Endodermal cell (in vitro differentiated cells): Measurements from ENCODE around the gene PMCH. TPM values are rescaled to one million over a fixed set of nuclear protein-coding genes. Genes with fewer than 3 reads are reported as not detected.

Experiments used
- DNase-seq: peaks from one replicate; pipeline ENCODE4 v3.0.0-alpha.2; 2017
- H3K27ac ChIP-seq: 2 replicates; pipeline ENCODE4 v1.5.1; 2013; ENCODE audit warnings: mild to moderate bottlenecking, low read depth, low read length, moderate library complexity
- H3K27me3 ChIP-seq: 2 replicates; pipeline ENCODE4 v1.6.1; 2013; ENCODE audit warnings: mild to moderate bottlenecking, low read length, moderate library complexity; ENCODE audit not compliant: insufficient read depth, control insufficient read depth, poor library complexity, severe bottlenecking
- H3K36me3 ChIP-seq: 2 replicates; pipeline ENCODE4 v1.7.0; 2013; ENCODE audit warnings: mild to moderate bottlenecking, low read length, moderate library complexity; ENCODE audit not compliant: control insufficient read depth, insufficient read depth
- H3K4me1 ChIP-seq: one replicate; pipeline ENCODE4 v1.7.0; 2013; ENCODE audit warnings: low read length; ENCODE audit not compliant: control insufficient read depth, insufficient read depth
- H3K4me3 ChIP-seq: 2 replicates; pipeline ENCODE4 v1.5.1; 2013; ENCODE audit warnings: mild to moderate bottlenecking, low read length, moderate library complexity
- H3K9ac ChIP-seq: 2 replicates; pipeline ENCODE4 v1.6.1; 2013; ENCODE audit warnings: mild to moderate bottlenecking, low read length, moderate library complexity; ENCODE audit not compliant: poor library complexity, severe bottlenecking; ENCODE audit errors: extremely low read depth
- H3K9me3 ChIP-seq: 2 replicates; pipeline ENCODE4 v1.6.1; 2013; ENCODE audit warnings: mild to moderate bottlenecking, low read length, moderate library complexity; ENCODE audit not compliant: control insufficient read depth
- H3K27ac Mint-ChIP-seq: 2 replicates; pipeline ENCODE4 v1.8.0; 2020; ENCODE audit warnings: mixed read lengths
- H3K27me3 Mint-ChIP-seq: 2 replicates; pipeline ENCODE4 v1.8.0; 2021; ENCODE audit warnings: mild to moderate bottlenecking, mixed read lengths; ENCODE audit not compliant: insufficient read depth
- H3K36me3 Mint-ChIP-seq: 2 replicates; pipeline ENCODE4 v1.8.0; 2020; ENCODE audit warnings: low read depth, mixed read lengths
- H3K4me1 Mint-ChIP-seq: 2 replicates; pipeline ENCODE4 v1.8.0; 2020; ENCODE audit warnings: mixed read lengths
- H3K4me3 Mint-ChIP-seq: 2 replicates; pipeline ENCODE4 v1.8.0; 2020; ENCODE audit warnings: mild to moderate bottlenecking, moderate library complexity, mixed read lengths
- H3K9me3 Mint-ChIP-seq: 2 replicates; pipeline ENCODE4 v1.8.0; 2020; ENCODE audit warnings: mild to moderate bottlenecking, mixed read lengths
- CTCF ChIP-seq: fragments of 200-600 bp; sonication (generic); conservative IDR thresholded peaks from 2 replicates; pipeline ENCODE4 v1.5.0; 2021; ENCODE audit warnings: antibody characterized with exemption, mild to moderate bottlenecking
- WGBS, 2 experiments: methylation state at CpG; one replicate each; pipeline versions ENCODE4 v1.1.5 to v1.1.7; 2013; ENCODE audit warnings: missing lambda C conversion rate in 2 of 2, mixed read lengths in 1 of 2; ENCODE audit not compliant: insufficient coverage in 1 of 2, insufficient read length in 1 of 2; 5-methylcytosine and 5-hydroxymethylcytosine counted together
- total RNA-seq, 2 donors: library from RNA; stranded (reverse); fragmentation: NEBNext Ultra II Directional in 1 of 2; extraction: Animal tissue kit (Norgen Biotek cat#: 25700) in 1 of 2; gene quantifications; 2 replicates in 1 of 2; 3 replicates in 1 of 2; pipeline ENCODE4 v1.2.1, GENCODE V29; 2021

PMCH gene
- total RNA-seq, 2 donors from 2014 or later = not detected

DNA sequence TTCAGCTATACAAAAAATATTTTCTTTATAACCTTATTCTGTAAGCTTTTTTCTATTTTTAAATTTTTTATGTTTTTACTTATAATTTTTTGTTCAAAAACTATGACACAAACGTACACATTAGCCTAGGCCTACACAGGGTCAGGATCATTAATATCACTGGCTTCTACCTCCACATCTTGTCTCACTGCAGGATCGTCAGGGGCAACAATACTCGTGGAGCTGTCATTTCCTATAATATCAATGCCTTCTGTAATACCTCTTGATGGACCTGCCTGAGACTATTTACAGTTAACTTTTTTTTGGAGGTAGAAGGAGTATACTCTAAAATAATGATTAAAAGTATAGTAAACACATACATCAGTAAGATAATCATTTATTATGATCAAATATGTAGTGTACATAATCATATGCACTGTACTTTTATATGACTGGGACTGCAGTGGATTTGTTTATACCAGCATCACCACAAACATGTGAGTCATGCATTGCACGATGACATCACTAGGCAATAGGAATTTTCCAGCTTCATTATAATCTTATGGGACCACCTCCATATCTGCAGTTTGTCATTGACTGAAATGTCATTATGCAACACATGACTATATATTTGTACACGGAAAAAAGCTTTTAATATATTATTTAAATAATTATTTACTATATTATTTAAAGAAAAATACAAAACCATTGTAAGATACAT is 18.5 kb upstream of the PMCH start:
- no peaks in the 10 kb centered on the region for H3K36me3 Mint-ChIP-seq
- 89 to 100% methylated on average over 1 to 4 of the region's 5 CpGs for WGBS, 2 experiments
- no peak overlapping the region for H3K4me3 Mint-ChIP-seq
- H3K27ac Mint-ChIP-seq = no peak overlapping the region
- H3K27me3 ChIP-seq = no peaks in the 10 kb centered on the region
- no peaks in the 10 kb centered on the region for H3K4me1 Mint-ChIP-seq
- DNase-seq = no peak
- TF ChIP-seq CTCF = no peak
- no peaks in the 10 kb centered on the region for H3K27me3 Mint-ChIP-seq
- H3K9me3 Mint-ChIP-seq = no peaks in the 10 kb centered on the region
- H3K9me3 ChIP-seq = no peaks in the 10 kb centered on the region
- no peak overlapping the region for H3K9ac ChIP-seq
- no peak overlapping the region for H3K27ac ChIP-seq
- no peaks in the 10 kb centered on the region for H3K36me3 ChIP-seq
- H3K4me1 ChIP-seq = no peaks in the 10 kb centered on the region
- H3K4me3 ChIP-seq = no peak overlapping the region

DNA sequence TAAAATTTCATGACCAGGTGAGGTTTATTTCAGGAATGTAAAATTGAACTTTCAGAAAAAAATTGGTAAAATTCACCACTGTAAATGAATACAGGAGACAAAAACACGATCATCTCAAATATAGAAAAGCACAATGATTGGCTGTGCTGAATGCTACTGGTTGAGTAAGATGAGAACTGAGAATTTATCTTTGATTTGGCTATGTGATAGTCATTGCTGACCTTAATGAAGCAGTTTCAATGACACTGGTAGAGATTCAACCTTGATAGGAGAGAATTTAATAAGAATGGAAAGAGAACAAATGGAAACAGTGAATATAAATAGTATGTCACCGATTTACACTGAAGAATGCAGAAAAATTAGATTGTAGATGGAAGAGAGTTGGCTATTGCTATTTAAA is 6.4 kb upstream of the PMCH start:
- H3K4me3 Mint-ChIP-seq = no peak overlapping the region
- H3K9ac ChIP-seq = no peak overlapping the region
- DNase-seq = no peak
- H3K27ac Mint-ChIP-seq = no peak overlapping the region
- no peaks in the 10 kb centered on the region for H3K27me3 Mint-ChIP-seq
- H3K27me3 ChIP-seq = no peaks in the 10 kb centered on the region
- H3K9me3 ChIP-seq = peaks cover 13% of the 10 kb centered on the region
- H3K4me1 Mint-ChIP-seq = peaks cover 8% of the 10 kb centered on the region
- H3K4me3 ChIP-seq = no peak overlapping the region
- TF ChIP-seq CTCF = no peak
- H3K36me3 Mint-ChIP-seq = peaks cover 52% of the 10 kb centered on the region
- H3K27ac ChIP-seq = no peak overlapping the region
- no peaks in the 10 kb centered on the region for H3K4me1 ChIP-seq
- H3K36me3 ChIP-seq = peaks cover 27% of the 10 kb centered on the region
- peaks cover 15% of the 10 kb centered on the region for H3K9me3 Mint-ChIP-seq
- 93 to 94% methylated on average over 2 of the region's 2 CpGs for WGBS, 2 experiments

GRCh38 chr12:102202556-102202955 is 4.9 kb upstream of the PMCH start:
- Mint-ChIP-seq H3K36me3 (peaks cover 37% of the 10 kb centered on the region), H3K4me1 (peaks cover 8% of the 10 kb centered on the region), H3K9me3 (peaks cover 2% of the 10 kb centered on the region), H3K27me3 (no peaks in the 10 kb centered on the region), H3K4me3 (no peak overlapping the region), H3K27ac (no peak overlapping the region)
- H3K9me3 ChIP-seq = no peaks in the 10 kb centered on the region
- no peak for TF ChIP-seq CTCF
- H3K36me3 ChIP-seq = peaks cover 15% of the 10 kb centered on the region
- no peak overlapping the region for H3K4me3 ChIP-seq
- DNase-seq = no peak
- 96 to 100% methylated on average over 1 to 3 of the region's 4 CpGs for WGBS, 2 experiments
- no peaks in the 10 kb centered on the region for H3K4me1 ChIP-seq
- no peaks in the 10 kb centered on the region for H3K27me3 ChIP-seq
- H3K27ac ChIP-seq = no peak overlapping the region
- no peak overlapping the region for H3K9ac ChIP-seq
